B cell (primary cell): ENCODE data around the gene LYSMD1.

Experiments used
- EZH2 ChIP-seq: IDR thresholded peaks from 2 replicates; pipeline ENCODE4 v1.6.1; 2012; ENCODE audit warnings: borderline replicate concordance, low read depth, mild to moderate bottlenecking, moderate library complexity, low read length; ENCODE audit not compliant: insufficient read depth, poor library complexity, severe bottlenecking
- TF ChIP-seq, protein P1 (sequence below): fragments of 200-600 bp; IDR thresholded peaks from one replicate; pipeline ENCODE4 v1.8.0; 2022; ENCODE audit warnings: antibody characterized with exemption, mild to moderate bottlenecking

DNA sequence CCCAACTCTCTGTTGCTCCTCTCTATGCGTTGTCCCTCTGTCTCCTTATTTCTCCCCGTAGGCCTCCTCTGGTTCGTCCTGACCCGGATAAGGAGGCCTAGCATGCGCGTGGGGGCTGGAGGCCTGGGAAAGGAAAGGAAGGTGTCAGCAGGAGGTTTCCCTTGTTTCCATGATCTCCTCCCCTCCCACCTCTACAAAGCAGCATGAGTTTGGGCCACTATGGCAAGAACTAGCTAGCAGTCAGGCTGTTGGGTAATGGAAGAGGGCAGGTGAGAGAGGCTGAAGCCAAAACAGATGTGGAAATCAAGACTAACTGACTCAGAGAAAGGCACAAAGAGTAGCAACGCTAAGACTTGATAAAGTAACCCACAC, 18.6 kb downstream of the LYSMD1 start:
- TF ChIP-seq, protein P1, sequence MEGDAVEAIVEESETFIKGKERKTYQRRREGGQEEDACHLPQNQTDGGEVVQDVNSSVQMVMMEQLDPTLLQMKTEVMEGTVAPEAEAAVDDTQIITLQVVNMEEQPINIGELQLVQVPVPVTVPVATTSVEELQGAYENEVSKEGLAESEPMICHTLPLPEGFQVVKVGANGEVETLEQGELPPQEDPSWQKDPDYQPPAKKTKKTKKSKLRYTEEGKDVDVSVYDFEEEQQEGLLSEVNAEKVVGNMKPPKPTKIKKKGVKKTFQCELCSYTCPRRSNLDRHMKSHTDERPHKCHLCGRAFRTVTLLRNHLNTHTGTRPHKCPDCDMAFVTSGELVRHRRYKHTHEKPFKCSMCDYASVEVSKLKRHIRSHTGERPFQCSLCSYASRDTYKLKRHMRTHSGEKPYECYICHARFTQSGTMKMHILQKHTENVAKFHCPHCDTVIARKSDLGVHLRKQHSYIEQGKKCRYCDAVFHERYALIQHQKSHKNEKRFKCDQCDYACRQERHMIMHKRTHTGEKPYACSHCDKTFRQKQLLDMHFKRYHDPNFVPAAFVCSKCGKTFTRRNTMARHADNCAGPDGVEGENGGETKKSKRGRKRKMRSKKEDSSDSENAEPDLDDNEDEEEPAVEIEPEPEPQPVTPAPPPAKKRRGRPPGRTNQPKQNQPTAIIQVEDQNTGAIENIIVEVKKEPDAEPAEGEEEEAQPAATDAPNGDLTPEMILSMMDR: no peak
- TF ChIP-seq EZH2: no peak
